ENCODE data around the gene ATP6V1B1.
A peak's percentile ranks its signal among the peaks of the same experiment; 100 is the strongest.

Gene ATP6V1B1

DNA sequence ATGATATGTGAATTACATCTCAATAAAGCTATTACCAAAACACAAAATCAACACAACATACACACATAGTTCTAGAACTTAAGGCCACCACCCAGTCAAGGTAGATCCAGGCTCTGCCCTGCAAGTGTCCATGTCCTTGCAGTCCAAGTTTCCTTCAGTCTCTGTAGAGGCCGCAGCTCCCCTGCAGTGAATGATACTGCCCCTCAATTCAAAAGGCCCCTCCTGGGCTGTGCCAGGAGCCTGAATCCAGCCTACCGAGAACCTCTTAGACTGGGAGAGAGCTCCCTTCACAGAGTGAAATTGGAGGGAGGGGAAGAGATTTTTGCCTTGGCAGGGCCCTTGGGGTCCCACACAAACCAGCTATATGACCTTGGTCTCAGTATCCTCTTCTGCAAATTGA lies 42.5 kb upstream of the ATP6V1B1 start:
- Histone ChIP-seq H3K9ac (ENCODE audit: low read length) (no peak overlapping the region), H3K27ac (ENCODE audit: low read depth, low read length) (no peak overlapping the region), H3K4me3 (ENCODE audit: low read depth, low read length) (no peak overlapping the region), H3K27me3 (ENCODE audit: control insufficient read depth, insufficient read depth, low read length) (peaks cover 100% of the 10 kb centered on the region), H3K4me1 (ENCODE audit: control insufficient read depth, insufficient read depth, low read length) (peaks cover 23% of the 10 kb centered on the region), H3K9me3 (ENCODE audit: control insufficient read depth, insufficient read depth, low read depth, low read length) (no peaks in the 10 kb centered on the region), H3K36me3 (ENCODE audit: control insufficient read depth, insufficient read depth, low read length) (no peaks in the 10 kb centered on the region)

DNA sequence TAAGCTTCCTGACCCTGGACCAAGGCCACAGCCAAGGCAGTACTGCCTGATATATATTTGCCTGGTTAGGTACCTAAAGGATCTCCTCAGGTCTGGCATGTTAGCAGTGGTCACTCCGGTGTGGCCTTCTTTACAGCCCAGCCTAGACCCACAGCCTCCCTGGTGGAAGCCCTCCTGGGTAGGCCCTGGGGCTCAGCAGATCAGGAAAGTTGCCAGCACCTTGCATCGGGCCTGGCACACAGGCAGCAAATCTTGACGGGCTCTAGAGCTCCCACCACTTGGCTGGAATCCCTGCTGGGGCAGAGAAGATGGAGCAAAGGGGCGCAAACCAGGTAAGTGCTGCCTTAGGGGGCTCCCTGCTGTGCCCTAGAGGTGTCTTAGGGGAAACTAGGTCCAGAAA lies 40.9 kb upstream of the ATP6V1B1 start:
- H3K27me3 ChIP-seq (ENCODE audit: control insufficient read depth, insufficient read depth, low read length), result peaks cover 100% of the 10 kb centered on the region
- H3K4me3 ChIP-seq (ENCODE audit: low read depth, low read length), result no peak overlapping the region
- H3K9ac ChIP-seq (ENCODE audit: low read length), result no peak overlapping the region
- no peaks in the 10 kb centered on the region for H3K9me3 ChIP-seq (ENCODE audit: control insufficient read depth, insufficient read depth, low read depth, low read length)
- H3K36me3 ChIP-seq (ENCODE audit: control insufficient read depth, insufficient read depth, low read length), result no peaks in the 10 kb centered on the region
- H3K4me1 ChIP-seq (ENCODE audit: control insufficient read depth, insufficient read depth, low read length), result peaks cover 30% of the 10 kb centered on the region
- no peak overlapping the region for H3K27ac ChIP-seq (ENCODE audit: low read depth, low read length)

DNA sequence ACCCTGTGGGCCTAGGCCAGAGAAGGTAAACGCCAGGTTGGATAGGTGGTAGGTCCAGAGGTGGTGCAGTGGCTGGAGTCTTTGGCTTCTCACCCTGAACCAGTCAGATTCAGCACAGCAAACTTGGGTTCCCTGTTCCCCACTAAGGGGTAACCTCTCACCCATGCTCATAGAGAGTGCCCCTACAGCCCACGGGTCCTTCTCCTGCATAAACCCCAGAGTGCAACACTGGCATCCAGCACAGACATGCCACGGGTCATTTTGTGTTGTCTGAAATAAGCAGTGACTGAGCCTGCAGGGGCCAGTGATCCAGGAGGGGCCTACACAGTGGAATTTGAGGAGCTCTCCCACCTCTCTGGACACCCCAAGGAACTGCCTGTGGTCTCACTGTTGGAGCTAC lies 40.5 kb upstream of the ATP6V1B1 start:
- Histone ChIP-seq H3K4me3 (ENCODE audit: low read depth, low read length) (no peak overlapping the region), H3K9ac (ENCODE audit: low read length) (no peak overlapping the region), H3K36me3 (ENCODE audit: control insufficient read depth, insufficient read depth, low read length) (no peaks in the 10 kb centered on the region), H3K9me3 (ENCODE audit: control insufficient read depth, insufficient read depth, low read depth, low read length) (no peaks in the 10 kb centered on the region), H3K27ac (ENCODE audit: low read depth, low read length) (no peak overlapping the region), H3K4me1 (ENCODE audit: control insufficient read depth, insufficient read depth, low read length) (peaks cover 30% of the 10 kb centered on the region), H3K27me3 (ENCODE audit: control insufficient read depth, insufficient read depth, low read length) (peaks cover 100% of the 10 kb centered on the region)

DNA sequence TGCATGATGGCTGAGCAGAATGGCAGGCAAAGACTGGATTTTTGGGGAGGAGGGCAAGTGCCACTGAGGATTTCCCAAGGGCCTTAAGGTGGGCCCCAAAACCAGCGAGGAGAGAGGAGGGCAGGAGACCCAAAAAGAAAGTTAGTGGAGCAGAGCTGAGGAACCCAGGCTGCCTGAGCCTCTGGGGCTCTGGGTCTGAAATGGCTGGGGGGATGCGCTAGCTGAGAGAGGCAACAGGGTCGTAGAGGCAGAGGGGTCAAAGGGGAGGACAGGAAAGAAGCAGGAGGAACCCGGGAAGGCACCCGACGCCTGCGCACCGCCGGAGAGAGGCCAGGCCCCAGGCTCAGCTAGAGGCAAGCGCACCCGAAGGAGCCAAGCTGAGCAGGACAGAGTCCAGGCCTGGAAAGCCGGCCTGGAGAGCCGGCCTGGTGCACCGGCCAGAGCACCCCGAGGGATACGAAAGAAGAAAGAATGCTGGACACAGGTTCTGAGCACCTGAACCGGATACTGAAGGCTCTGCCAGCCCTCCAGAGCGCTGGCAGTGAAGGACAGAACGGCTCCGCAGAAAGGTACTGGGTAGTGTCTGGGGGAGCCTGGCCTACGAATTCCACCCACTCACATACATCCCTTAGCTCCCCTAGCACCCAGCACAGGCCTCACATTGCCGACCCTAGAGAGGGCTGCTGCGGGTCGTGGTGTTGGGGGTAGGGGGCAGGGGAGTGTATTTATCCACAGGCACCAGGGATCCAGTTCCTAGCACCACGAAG lies 39.5 kb upstream of the ATP6V1B1 start:
- H3K9ac ChIP-seq (ENCODE audit: low read length), result no peak overlapping the region
- no peak overlapping the region for H3K4me3 ChIP-seq (ENCODE audit: low read depth, low read length)
- H3K36me3 ChIP-seq (ENCODE audit: control insufficient read depth, insufficient read depth, low read length), result no peaks in the 10 kb centered on the region
- peaks cover 100% of the 10 kb centered on the region for H3K27me3 ChIP-seq (ENCODE audit: control insufficient read depth, insufficient read depth, low read length)
- H3K9me3 ChIP-seq (ENCODE audit: control insufficient read depth, insufficient read depth, low read depth, low read length), result no peaks in the 10 kb centered on the region
- no peak overlapping the region for H3K27ac ChIP-seq (ENCODE audit: low read depth, low read length)
- H3K4me1 ChIP-seq (ENCODE audit: control insufficient read depth, insufficient read depth, low read length), result peaks cover 30% of the 10 kb centered on the region

DNA sequence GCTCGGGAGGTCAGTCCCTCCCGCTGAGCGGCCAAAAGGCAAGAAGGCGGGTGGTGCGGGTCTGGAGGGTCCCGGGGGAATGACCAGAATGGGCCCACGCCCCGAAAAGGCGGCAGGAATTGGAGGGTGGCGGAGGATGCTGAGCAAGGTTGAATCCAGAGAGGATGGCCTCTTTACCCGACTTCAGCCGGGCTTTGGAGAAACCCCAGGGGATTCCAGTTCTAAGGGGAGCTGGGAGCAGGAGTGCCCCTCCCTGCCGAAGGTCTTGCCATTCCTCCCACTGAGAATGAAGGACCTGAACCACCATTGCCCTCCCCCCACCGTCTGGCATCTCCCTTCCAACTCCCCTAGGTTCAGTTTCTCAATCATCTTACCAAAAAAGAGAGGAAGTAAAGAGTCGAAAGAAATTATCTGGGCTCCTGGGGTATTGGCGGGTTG lies 38.9 kb upstream of the ATP6V1B1 start:
- Histone ChIP-seq H3K27me3 (ENCODE audit: control insufficient read depth, insufficient read depth, low read length) (peaks cover 100% of the 10 kb centered on the region), H3K27ac (ENCODE audit: low read depth, low read length) (no peak overlapping the region), H3K9ac (ENCODE audit: low read length) (no peak overlapping the region), H3K36me3 (ENCODE audit: control insufficient read depth, insufficient read depth, low read length) (no peaks in the 10 kb centered on the region), H3K9me3 (ENCODE audit: control insufficient read depth, insufficient read depth, low read depth, low read length) (no peaks in the 10 kb centered on the region), H3K4me1 (ENCODE audit: control insufficient read depth, insufficient read depth, low read length) (peaks cover 30% of the 10 kb centered on the region), H3K4me3 (ENCODE audit: low read depth, low read length) (0 out of 2 replicates have a peak overlapping the region, but pooled peaks have one; percentile 7)

DNA sequence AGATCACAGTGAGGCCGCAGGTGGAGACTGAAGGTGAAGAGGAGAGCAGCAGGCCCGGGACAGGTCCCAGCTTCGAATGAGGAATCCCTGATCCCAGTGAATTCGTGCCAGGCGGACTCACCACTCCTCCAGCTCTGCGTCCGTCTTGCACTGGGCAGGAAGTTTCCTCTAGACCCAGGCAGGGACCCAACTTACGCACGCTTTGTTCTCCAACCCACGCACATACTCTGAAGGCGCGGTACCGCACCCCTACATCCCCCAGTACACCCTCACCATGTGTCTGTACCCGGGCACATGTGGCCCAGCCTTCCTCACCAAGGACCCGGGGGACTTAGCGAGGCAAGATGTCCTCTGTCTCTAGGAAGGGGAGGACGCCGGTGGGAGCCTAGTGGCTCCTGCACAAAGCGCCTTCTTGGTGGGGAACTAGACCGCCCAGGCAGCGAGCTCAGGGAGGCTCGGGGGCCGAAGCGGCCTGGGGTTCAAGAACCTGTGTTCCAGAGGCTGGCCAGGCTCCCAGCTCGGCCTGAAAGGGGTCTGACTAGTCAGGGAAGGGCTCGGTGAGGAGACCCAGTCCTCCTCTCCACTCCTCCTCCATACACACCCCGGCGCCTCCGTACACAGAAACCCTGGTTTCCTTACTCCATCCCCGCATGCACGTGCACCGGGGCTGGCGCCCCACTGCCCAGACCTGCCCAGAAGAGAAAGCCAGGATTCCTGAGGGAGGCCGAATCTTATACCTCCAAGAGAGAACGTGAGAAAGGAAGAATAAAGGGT lies 38.3 kb upstream of the ATP6V1B1 start:
- Histone ChIP-seq H3K36me3 (ENCODE audit: control insufficient read depth, insufficient read depth, low read length) (no peaks in the 10 kb centered on the region), H3K9ac (ENCODE audit: low read length) (no peak overlapping the region), H3K4me3 (ENCODE audit: low read depth, low read length) (peak overlapping the region; percentile 28; the same call in 1 of the 2 replicates), H3K27ac (ENCODE audit: low read depth, low read length) (no peak overlapping the region), H3K4me1 (ENCODE audit: control insufficient read depth, insufficient read depth, low read length) (peaks cover 35% of the 10 kb centered on the region), H3K9me3 (ENCODE audit: control insufficient read depth, insufficient read depth, low read depth, low read length) (no peaks in the 10 kb centered on the region), H3K27me3 (ENCODE audit: control insufficient read depth, insufficient read depth, low read length) (peaks cover 100% of the 10 kb centered on the region)

DNA sequence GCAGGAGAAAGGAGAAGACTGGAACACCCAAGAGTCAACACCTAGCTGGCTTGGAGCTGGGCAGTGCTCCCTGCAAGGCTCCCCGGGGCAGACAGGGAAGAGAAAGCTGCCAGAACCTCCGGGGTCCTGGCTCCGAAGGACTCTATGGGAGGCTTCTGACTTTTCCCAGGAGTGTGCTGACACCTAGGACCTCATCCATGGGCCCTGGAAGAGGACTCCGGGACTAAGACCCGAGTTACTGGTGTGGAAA lies 37.8 kb upstream of the ATP6V1B1 start:
- Histone ChIP-seq H3K9ac (ENCODE audit: low read length) (no peak overlapping the region), H3K27me3 (ENCODE audit: control insufficient read depth, insufficient read depth, low read length) (peaks cover 100% of the 10 kb centered on the region), H3K9me3 (ENCODE audit: control insufficient read depth, insufficient read depth, low read depth, low read length) (no peaks in the 10 kb centered on the region), H3K36me3 (ENCODE audit: control insufficient read depth, insufficient read depth, low read length) (no peaks in the 10 kb centered on the region), H3K4me3 (ENCODE audit: low read depth, low read length) (peak overlapping the region; percentile 28; the same call in 1 of the 2 replicates), H3K27ac (ENCODE audit: low read depth, low read length) (no peak overlapping the region), H3K4me1 (ENCODE audit: control insufficient read depth, insufficient read depth, low read length) (peaks cover 35% of the 10 kb centered on the region)

DNA sequence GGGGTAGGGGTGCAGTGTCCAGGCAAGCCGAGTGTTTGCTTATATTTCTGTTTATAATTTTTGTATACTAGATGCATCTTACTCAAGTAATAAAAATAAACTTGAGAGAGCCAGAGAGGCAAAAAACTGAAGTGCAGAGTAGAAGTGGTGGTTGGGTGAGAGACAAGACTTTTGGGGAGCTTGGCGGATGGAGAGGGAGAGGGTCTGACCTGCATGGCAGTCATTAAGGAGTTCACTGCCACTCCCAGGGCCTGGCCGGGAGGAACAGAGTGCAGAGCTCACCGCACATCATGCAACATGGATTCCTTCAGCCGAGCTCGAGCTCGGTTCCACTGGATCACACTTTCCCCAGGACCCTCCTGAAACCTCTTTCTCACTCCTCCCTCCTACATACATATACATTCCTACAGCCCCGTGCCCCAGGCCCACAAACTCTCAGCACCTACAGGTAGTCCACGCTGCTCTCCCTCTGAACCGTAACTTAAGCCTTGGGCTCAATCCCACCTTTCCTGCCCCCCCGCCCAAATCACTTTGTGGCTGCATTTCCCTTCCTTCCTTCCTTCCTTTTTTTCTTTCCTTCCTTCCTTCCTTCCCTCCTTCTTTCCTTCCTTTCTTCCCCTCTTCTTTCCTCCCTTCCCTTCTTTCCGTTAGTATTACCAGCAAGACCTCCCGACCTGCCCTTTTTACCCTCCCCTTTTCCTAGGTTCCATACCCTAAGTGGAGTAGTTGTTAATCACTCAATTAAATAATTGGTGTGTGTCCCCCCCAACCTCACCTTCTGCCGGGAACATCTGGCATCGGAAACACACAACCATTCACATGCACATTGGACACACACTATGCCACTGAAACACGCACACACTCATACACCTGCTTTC lies 37.1 kb upstream of the ATP6V1B1 start:
- H3K9ac ChIP-seq (ENCODE audit: low read length), result no peak overlapping the region
- H3K27me3 ChIP-seq (ENCODE audit: control insufficient read depth, insufficient read depth, low read length), result peaks cover 100% of the 10 kb centered on the region
- peak overlapping the region; percentile 11; the same call in 1 of the 2 replicates for H3K4me3 ChIP-seq (ENCODE audit: low read depth, low read length)
- H3K36me3 ChIP-seq (ENCODE audit: control insufficient read depth, insufficient read depth, low read length), result no peaks in the 10 kb centered on the region
- H3K27ac ChIP-seq (ENCODE audit: low read depth, low read length), result no peak overlapping the region
- no peaks in the 10 kb centered on the region for H3K9me3 ChIP-seq (ENCODE audit: control insufficient read depth, insufficient read depth, low read depth, low read length)
- peaks cover 35% of the 10 kb centered on the region for H3K4me1 ChIP-seq (ENCODE audit: control insufficient read depth, insufficient read depth, low read length)

DNA sequence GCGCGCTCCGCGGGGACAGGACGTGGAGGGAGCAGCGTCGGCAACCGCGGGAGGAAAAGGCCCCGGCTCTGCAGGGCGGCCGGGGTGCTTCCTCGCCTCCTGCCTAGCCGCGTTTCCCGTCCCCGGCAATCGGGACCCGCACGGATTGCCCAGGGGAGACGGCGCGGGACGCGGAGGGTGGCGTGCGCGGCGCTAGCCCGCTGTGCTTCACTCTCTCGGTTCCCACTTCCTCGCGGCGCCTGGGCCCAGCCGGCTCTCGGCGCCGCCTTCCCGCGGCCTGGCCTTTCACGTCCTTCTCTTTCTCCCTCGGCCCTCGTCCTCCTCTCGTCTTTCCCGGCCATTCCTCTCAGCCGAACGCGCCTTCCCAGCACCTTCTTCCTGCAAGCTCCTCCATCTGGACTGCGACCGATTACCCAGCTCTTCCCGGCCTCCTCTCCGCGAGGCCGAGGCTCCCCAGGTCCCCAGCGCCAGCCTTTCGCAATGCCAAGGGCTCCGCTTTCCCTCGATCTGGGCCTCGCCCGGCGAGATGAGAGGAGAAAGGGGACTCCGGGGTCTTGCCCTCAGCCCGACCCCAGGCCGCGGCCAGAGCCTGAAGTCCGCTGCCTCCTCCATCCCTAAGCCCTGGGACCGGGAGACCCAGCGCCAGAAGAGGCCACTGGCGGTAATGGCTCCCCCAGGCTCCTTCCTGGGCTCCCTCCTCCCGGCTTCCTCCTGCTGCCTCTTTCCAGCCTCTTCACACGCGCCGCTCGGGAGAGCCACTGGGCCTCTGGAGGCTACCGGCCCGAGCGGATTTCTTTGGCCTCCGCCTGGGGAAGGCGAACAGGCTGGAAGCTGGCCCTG lies 34.3 kb upstream of the ATP6V1B1 start:
- H3K9ac ChIP-seq (ENCODE audit: low read length), result peak overlapping the region; percentile 27
- no peak overlapping the region for H3K27ac ChIP-seq (ENCODE audit: low read depth, low read length)
- peak overlapping the region; percentile 62 for H3K4me3 ChIP-seq (ENCODE audit: low read depth, low read length)
- peaks cover 42% of the 10 kb centered on the region for H3K4me1 ChIP-seq (ENCODE audit: control insufficient read depth, insufficient read depth, low read length)
- H3K9me3 ChIP-seq (ENCODE audit: control insufficient read depth, insufficient read depth, low read depth, low read length), result no peaks in the 10 kb centered on the region
- H3K27me3 ChIP-seq (ENCODE audit: control insufficient read depth, insufficient read depth, low read length), result peaks cover 100% of the 10 kb centered on the region
- H3K36me3 ChIP-seq (ENCODE audit: control insufficient read depth, insufficient read depth, low read length), result no peaks in the 10 kb centered on the region

DNA sequence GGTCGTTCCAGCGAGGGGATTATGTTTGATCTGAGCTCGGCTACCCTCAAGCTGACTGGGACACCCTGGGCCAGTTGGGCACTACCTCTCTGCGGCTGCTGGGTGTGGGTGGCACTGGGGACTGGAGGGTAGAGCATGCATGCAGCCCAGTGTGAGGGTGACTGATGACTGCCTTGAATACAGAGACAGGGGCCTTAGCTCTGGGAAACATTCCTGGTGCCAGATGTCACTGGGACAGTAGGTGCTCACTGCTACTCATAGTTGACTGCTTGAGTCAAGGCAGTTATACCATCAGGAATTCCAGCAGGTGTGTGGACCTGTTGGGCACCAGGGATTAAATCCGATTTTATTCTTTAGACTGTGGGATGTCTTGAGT lies 33.6 kb upstream of the ATP6V1B1 start:
- peaks cover 36% of the 10 kb centered on the region for H3K4me1 ChIP-seq (ENCODE audit: control insufficient read depth, insufficient read depth, low read length)
- peak overlapping the region; percentile 62 for H3K4me3 ChIP-seq (ENCODE audit: low read depth, low read length)
- H3K9ac ChIP-seq (ENCODE audit: low read length), result no peak overlapping the region
- H3K9me3 ChIP-seq (ENCODE audit: control insufficient read depth, insufficient read depth, low read depth, low read length), result no peaks in the 10 kb centered on the region
- H3K27me3 ChIP-seq (ENCODE audit: control insufficient read depth, insufficient read depth, low read length), result peaks cover 100% of the 10 kb centered on the region
- no peak overlapping the region for H3K27ac ChIP-seq (ENCODE audit: low read depth, low read length)
- H3K36me3 ChIP-seq (ENCODE audit: control insufficient read depth, insufficient read depth, low read length), result no peaks in the 10 kb centered on the region
